Heart left ventricle (tissue), 13 donors: ENCODE results near the gene ANXA10.

Source experiments
- CTCF ChIP-seq, 12 donors: fragments of 200-600 bp; sonication (generic) in 4 of 12; IDR thresholded peaks; one replicate each; pipeline versions ENCODE4 v1.5.0 to v1.8.0; 2018 to 2022; ENCODE audit warnings: antibody characterized with exemption in 12 of 12, mild to moderate bottlenecking in 5 of 12
- POLR2A ChIP-seq, 2 donors: fragments of 450-650 bp; IDR thresholded peaks; one replicate each; pipeline ENCODE4 v1.6.1; 2017; ENCODE audit warnings: antibody characterized with exemption in 2 of 2, mild to moderate bottlenecking in 2 of 2, moderate library complexity in 2 of 2
- donor health status: ischemic (EF 13 %, LVEDD 7.1; RV severe dilation, severe dysfunction).
- donor health status: DM: no; HTN: yes; CAD: no.
- donor health status: DM: no; HTN: no; CAD: no.
- donor health status: ischemic (EF 25% LVEDD 6.9; RV normal size, moderate dysfunction).
- donor health status: ischemic (EF 25% LVEDD 5.7; RV mildly dilated, moderate dysfunction).
- donor health status: ischemic (EF 35%, LVEDD 5.7; RV mildly dilated, moderate dysfunction).
- donor health status: nonischemic (EF 11% LVEDD 7.7; RV severe dilation, severe dysfunction).
- donor health status: DM: yes; HTN: yes; CAD: no.
- donor health status: PGD.
- donor health status: ischemic (EF 29% LVEDD 5.4; RV normal size, mild dysfunction).
- donor health status: nonischemic (EF 23%, LVEDD 6.1; RV moderate dilation, normal function).

- no peak for TF ChIP-seq CTCF (IDR thresholded peaks at IDR 0.05)
- no peak for TF ChIP-seq POLR2A (IDR thresholded peaks at IDR 0.05)
Observed at GRCh38 chr4:168134651-168135050, 42.3 kb downstream of the ANXA10 start.
